Measurements from ENCODE around the gene SLC8A3.

Gene SLC8A3

DNA sequence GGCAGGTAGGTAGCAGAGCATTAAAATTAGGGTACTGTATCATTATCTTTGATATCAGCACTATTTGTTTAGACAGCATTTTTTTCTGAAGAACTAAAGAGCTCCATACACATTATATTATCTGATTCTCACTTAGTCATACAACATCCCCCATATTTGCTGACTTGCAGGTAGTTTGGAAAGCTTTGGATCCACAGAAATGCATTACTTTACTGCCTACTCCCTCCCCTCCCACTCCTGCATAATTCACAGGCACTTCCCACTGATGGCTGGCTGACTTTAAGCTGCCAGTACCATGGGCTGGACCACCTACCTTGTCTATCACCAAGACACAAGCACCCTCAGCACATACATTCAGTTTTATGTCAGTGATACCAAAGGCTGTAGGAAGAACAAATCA lies 110.4 kb downstream of the SLC8A3 start:
- H3K4me1 ChIP-seq (ENCODE audit: control insufficient read depth in 2 of 2, insufficient read depth in 2 of 2, low read length in 2 of 2): no peaks in the 10 kb centered on the region
- H3K9me3 ChIP-seq (ENCODE audit: control insufficient read depth in 2 of 2, low read length in 2 of 2): no peaks in the 10 kb centered on the region
- no peak overlapping the region for H3K27ac ChIP-seq (ENCODE audit: low read depth in 2 of 2, low read length in 2 of 2)
- H3K27me3 ChIP-seq (ENCODE audit: control insufficient read depth in 2 of 2, insufficient read depth in 2 of 2, low read length in 2 of 2): peaks cover 0 to 5% of the 10 kb centered on the region in 2 donors
- H3K4me3 ChIP-seq (ENCODE audit: low read length in 2 of 2): no peak overlapping the region
- H3K9ac ChIP-seq (ENCODE audit: low read depth in 1 of 2, low read length in 2 of 2): no peak overlapping the region
- H3K36me3 ChIP-seq (ENCODE audit: control insufficient read depth in 2 of 2, insufficient read depth in 2 of 2, low read length in 2 of 2): no peaks in the 10 kb centered on the region

DNA sequence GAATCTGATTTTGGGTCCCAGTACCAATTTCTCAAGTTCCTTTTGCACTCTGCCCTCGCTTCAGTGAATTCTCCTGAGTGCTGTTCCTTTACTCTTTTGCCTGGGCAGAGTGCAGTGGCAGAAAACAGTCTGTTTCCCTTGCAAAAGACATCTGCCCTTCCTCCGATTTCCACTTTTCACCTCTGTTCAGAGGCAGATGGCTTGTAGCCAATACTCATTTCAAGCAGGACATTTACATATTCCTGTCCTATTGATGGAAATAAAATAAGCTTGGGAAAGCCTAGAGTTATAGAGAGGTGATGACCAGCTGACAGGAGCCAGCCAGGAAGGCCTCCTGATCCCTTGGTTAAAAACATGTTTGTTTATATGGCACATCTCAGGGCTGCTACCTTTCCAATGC lies 111.0 kb downstream of the SLC8A3 start:
- Histone ChIP-seq H3K9ac (ENCODE audit: low read depth in 1 of 2, low read length in 2 of 2) (no peak overlapping the region), H3K4me3 (ENCODE audit: low read length in 2 of 2) (no peak overlapping the region), H3K27ac (ENCODE audit: low read depth in 2 of 2, low read length in 2 of 2) (no peak overlapping the region), H3K9me3 (ENCODE audit: control insufficient read depth in 2 of 2, low read length in 2 of 2) (no peaks in the 10 kb centered on the region), H3K4me1 (ENCODE audit: control insufficient read depth in 2 of 2, insufficient read depth in 2 of 2, low read length in 2 of 2) (no peaks in the 10 kb centered on the region), H3K27me3 (ENCODE audit: control insufficient read depth in 2 of 2, insufficient read depth in 2 of 2, low read length in 2 of 2) (peaks cover 0 to 3% of the 10 kb centered on the region in 2 donors), H3K36me3 (ENCODE audit: control insufficient read depth in 2 of 2, insufficient read depth in 2 of 2, low read length in 2 of 2) (no peaks in the 10 kb centered on the region)

DNA sequence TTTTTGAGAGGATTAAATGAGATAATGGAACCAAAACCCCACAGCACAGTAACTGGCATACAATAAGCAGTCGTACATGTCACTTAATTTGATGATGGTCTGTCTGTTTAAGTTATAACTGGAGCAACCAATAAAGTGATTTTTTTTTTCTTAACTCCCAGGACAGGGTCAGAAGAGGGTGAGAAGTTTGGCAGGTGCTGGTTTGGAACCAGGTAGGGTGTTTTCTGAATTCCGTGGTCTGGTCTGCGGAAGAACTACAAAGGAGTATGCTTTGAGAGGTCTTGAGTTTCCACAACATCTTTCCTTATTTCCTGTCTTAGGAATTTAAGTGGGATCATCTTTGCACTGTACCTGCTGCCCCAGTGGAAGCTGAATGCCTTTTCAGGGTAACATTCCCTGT lies 111.7 kb downstream of the SLC8A3 start:
- H3K4me3 ChIP-seq (ENCODE audit: low read length in 2 of 2): no peak overlapping the region
- H3K27ac ChIP-seq (ENCODE audit: low read depth in 2 of 2, low read length in 2 of 2): no peak overlapping the region
- no peaks in the 10 kb centered on the region for H3K27me3 ChIP-seq (ENCODE audit: control insufficient read depth in 2 of 2, insufficient read depth in 2 of 2, low read length in 2 of 2)
- no peaks in the 10 kb centered on the region for H3K9me3 ChIP-seq (ENCODE audit: control insufficient read depth in 2 of 2, low read length in 2 of 2)
- no peaks in the 10 kb centered on the region for H3K4me1 ChIP-seq (ENCODE audit: control insufficient read depth in 2 of 2, insufficient read depth in 2 of 2, low read length in 2 of 2)
- no peaks in the 10 kb centered on the region for H3K36me3 ChIP-seq (ENCODE audit: control insufficient read depth in 2 of 2, insufficient read depth in 2 of 2, low read length in 2 of 2)
- no peak overlapping the region for H3K9ac ChIP-seq (ENCODE audit: low read depth in 1 of 2, low read length in 2 of 2)

DNA sequence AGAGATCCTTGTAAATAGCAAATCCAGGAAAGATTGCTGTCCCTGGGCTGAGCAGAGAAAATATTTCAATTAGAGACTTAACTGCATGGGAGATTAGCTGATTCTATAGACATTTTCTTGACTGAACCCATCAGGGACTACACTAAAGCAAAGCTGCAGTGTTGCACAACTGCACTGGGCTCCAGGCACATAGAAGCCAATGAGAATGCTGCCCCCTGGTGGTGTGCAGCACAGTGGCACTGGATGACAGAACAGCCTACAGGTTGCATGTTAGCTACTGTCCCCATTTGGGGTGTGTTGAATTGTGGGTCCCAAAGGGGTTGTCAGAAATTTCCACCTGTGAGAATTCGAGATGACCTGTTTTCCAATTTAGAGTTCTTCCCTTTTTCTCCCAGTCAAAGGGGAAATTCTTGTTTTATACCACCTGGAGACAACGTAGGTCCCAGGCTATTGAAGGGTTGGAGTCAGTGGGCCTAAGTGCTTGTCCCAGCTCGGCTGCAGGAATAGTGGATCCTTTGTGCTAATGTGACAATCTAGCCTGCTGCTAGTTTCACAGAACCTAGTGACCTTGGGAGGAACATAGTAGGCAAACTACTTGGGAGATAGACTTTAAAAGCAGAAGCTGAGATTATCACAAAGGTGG lies 114.7 kb downstream of the SLC8A3 start:
- no peaks in the 10 kb centered on the region for H3K27me3 ChIP-seq (ENCODE audit: control insufficient read depth in 2 of 2, insufficient read depth in 2 of 2, low read length in 2 of 2)
- no peak overlapping the region for H3K9ac ChIP-seq (ENCODE audit: low read depth in 1 of 2, low read length in 2 of 2)
- no peak overlapping the region for H3K4me3 ChIP-seq (ENCODE audit: low read length in 2 of 2)
- no peaks in the 10 kb centered on the region for H3K9me3 ChIP-seq (ENCODE audit: control insufficient read depth in 2 of 2, low read length in 2 of 2)
- no peaks in the 10 kb centered on the region for H3K36me3 ChIP-seq (ENCODE audit: control insufficient read depth in 2 of 2, insufficient read depth in 2 of 2, low read length in 2 of 2)
- H3K4me1 ChIP-seq (ENCODE audit: control insufficient read depth in 2 of 2, insufficient read depth in 2 of 2, low read length in 2 of 2): no peaks in the 10 kb centered on the region
- no peak overlapping the region for H3K27ac ChIP-seq (ENCODE audit: low read depth in 2 of 2, low read length in 2 of 2)

DNA sequence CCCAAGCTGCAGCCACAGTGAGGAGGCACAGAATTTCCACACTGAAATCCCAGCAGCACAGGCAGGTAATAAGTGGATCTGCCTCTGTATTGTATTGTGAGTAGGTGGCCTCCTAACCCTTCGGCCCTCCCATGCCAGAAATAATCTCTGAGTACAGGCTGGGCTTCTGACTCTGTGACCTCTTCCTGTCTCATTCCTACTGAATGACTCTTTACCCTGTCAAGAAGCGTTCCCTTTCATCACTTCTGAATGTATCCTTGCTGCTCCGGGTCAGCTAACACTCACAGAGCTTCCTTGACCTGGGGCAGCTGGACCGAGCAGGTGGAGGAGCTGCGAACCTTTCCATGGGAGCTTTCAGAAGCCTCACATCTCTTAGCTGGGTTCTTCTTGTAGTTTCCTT lies 119.6 kb downstream of the SLC8A3 start:
- Histone ChIP-seq H3K36me3 (ENCODE audit: control insufficient read depth in 2 of 2, insufficient read depth in 2 of 2, low read length in 2 of 2) (no peaks in the 10 kb centered on the region), H3K27me3 (ENCODE audit: control insufficient read depth in 2 of 2, insufficient read depth in 2 of 2, low read length in 2 of 2) (no peaks in the 10 kb centered on the region), H3K4me1 (ENCODE audit: control insufficient read depth in 2 of 2, insufficient read depth in 2 of 2, low read length in 2 of 2) (no peaks in the 10 kb centered on the region), H3K9ac (ENCODE audit: low read depth in 1 of 2, low read length in 2 of 2) (no peak overlapping the region), H3K9me3 (ENCODE audit: control insufficient read depth in 2 of 2, low read length in 2 of 2) (no peaks in the 10 kb centered on the region), H3K4me3 (ENCODE audit: low read length in 2 of 2) (no peak overlapping the region), H3K27ac (ENCODE audit: low read depth in 2 of 2, low read length in 2 of 2) (no peak overlapping the region)

DNA sequence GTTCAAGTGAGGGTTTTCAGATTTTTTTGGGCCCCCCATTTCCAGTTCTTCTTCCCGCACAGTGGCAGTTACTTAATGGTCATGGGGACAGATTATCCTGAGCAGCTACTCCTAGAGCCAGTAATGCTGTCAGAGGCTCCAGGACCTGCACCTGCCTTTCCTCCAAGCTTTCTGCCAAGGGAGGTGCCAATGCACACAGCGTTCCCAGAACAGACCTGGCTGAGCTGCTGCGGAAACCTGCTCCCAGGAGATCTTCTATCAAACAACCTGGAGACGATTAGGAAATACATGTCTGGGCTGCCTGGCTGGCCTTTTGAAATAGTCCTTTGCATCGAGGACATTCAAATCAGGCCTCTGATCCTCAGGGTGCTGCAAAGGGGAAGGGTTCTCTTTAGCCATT lies 120.9 kb downstream of the SLC8A3 start:
- Histone ChIP-seq H3K9ac (ENCODE audit: low read depth in 1 of 2, low read length in 2 of 2) (no peak overlapping the region), H3K27ac (ENCODE audit: low read depth in 2 of 2, low read length in 2 of 2) (no peak overlapping the region), H3K4me3 (ENCODE audit: low read length in 2 of 2) (no peak overlapping the region), H3K36me3 (ENCODE audit: control insufficient read depth in 2 of 2, insufficient read depth in 2 of 2, low read length in 2 of 2) (no peaks in the 10 kb centered on the region), H3K27me3 (ENCODE audit: control insufficient read depth in 2 of 2, insufficient read depth in 2 of 2, low read length in 2 of 2) (no peaks in the 10 kb centered on the region), H3K4me1 (ENCODE audit: control insufficient read depth in 2 of 2, insufficient read depth in 2 of 2, low read length in 2 of 2) (no peaks in the 10 kb centered on the region), H3K9me3 (ENCODE audit: control insufficient read depth in 2 of 2, low read length in 2 of 2) (no peaks in the 10 kb centered on the region)

DNA sequence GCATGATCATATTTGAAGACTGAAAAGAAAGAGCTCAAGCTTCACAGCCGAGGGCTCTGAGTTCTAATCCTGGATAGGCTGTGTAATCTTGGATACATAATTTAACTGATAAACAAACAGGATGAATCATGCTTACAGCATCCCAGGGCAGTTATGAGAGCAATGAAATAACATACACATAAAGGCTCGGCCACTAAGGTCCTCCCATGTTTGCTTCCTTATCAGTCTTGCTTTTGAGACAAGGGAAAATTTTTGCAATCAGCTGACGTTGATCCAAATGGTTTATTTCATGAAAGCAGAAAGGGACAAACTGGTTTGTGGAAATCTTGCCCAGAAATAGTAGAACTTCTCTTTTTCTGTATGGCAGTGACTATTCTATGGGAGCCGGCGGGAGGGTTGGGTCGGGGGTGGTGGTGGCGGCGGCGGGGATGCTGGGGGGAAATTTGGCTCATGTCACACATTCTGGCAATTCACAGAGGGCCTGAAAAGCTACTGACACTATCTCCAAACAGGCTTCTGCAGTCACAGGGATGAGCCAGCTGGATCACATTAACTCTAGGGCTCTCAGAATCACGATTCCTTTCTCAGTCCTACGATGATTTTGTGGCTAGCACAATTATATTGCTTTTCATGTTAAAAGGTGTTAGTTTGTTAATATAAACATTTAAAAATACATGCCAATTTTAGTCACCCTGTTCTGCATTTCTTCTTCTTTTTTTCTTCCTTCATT lies 124.5 kb downstream of the SLC8A3 start:
- Histone ChIP-seq H3K9ac (ENCODE audit: low read depth in 1 of 2, low read length in 2 of 2) (no peak overlapping the region), H3K27ac (ENCODE audit: low read depth in 2 of 2, low read length in 2 of 2) (no peak overlapping the region), H3K4me3 (ENCODE audit: low read length in 2 of 2) (no peak overlapping the region), H3K27me3 (ENCODE audit: control insufficient read depth in 2 of 2, insufficient read depth in 2 of 2, low read length in 2 of 2) (no peaks in the 10 kb centered on the region), H3K4me1 (ENCODE audit: control insufficient read depth in 2 of 2, insufficient read depth in 2 of 2, low read length in 2 of 2) (no peaks in the 10 kb centered on the region), H3K9me3 (ENCODE audit: control insufficient read depth in 2 of 2, low read length in 2 of 2) (no peaks in the 10 kb centered on the region), H3K36me3 (ENCODE audit: control insufficient read depth in 2 of 2, insufficient read depth in 2 of 2, low read length in 2 of 2) (no peaks in the 10 kb centered on the region)

DNA sequence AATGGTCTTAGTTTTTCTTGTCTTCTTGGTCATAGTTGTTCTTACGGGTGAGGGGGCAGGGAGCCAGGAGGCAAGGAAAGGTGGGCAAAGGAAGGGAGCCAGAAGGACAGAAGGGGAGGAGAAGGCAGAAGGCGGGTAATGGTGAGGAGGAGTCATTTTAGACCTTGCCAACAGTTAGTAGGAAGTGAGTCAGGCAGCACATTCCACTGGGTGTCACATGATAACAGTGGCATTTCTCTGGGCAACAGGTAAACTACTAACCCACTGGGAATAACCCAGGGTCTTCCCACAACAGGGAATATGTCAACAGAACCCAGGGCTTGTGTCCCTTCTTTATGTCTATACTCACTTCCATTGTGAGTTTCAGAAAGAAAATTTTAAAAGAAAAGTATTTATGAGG lies 127.6 kb downstream of the SLC8A3 start:
- no peak overlapping the region for H3K9ac ChIP-seq (ENCODE audit: low read depth in 1 of 2, low read length in 2 of 2)

DNA sequence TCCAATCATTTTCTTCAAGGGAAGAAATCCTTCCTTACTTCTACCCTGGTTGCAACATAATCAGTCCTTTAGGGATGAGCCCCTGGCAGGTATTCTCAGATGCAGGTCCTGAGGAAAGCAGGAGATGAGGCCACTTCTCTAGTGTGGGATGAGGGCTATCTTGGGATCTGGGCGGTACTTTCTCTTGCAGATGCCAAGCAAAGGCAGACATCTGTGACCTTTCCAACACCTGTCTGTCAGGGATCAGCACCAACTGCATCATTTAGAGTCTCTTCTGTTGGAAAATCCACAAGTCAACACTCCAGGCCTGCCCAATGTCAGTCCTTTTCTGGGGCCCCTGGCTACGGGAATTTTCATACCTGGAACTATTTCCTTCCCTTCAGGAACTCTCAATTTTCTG lies 129.2 kb downstream of the SLC8A3 start:
- H3K27me3 ChIP-seq (ENCODE audit: control insufficient read depth in 2 of 2, insufficient read depth in 2 of 2, low read length in 2 of 2): no peaks in the 10 kb centered on the region
- no peak overlapping the region for H3K9ac ChIP-seq (ENCODE audit: low read depth in 1 of 2, low read length in 2 of 2)
- H3K36me3 ChIP-seq (ENCODE audit: control insufficient read depth in 2 of 2, insufficient read depth in 2 of 2, low read length in 2 of 2): no peaks in the 10 kb centered on the region
- H3K4me1 ChIP-seq (ENCODE audit: control insufficient read depth in 2 of 2, insufficient read depth in 2 of 2, low read length in 2 of 2): no peaks in the 10 kb centered on the region
- H3K9me3 ChIP-seq (ENCODE audit: control insufficient read depth in 2 of 2, low read length in 2 of 2): no peaks in the 10 kb centered on the region
- no peak overlapping the region for H3K4me3 ChIP-seq (ENCODE audit: low read length in 2 of 2)
- no peak overlapping the region for H3K27ac ChIP-seq (ENCODE audit: low read depth in 2 of 2, low read length in 2 of 2)

More for the DNA sequence above, 127.6 kb downstream of the SLC8A3 start:
- Histone ChIP-seq H3K9me3 (ENCODE audit: control insufficient read depth in 2 of 2, low read length in 2 of 2) (no peaks in the 10 kb centered on the region), H3K27ac (ENCODE audit: low read depth in 2 of 2, low read length in 2 of 2) (no peak overlapping the region), H3K27me3 (ENCODE audit: control insufficient read depth in 2 of 2, insufficient read depth in 2 of 2, low read length in 2 of 2) (no peaks in the 10 kb centered on the region), H3K36me3 (ENCODE audit: control insufficient read depth in 2 of 2, insufficient read depth in 2 of 2, low read length in 2 of 2) (no peaks in the 10 kb centered on the region), H3K4me3 (ENCODE audit: low read length in 2 of 2) (no peak overlapping the region), H3K4me1 (ENCODE audit: control insufficient read depth in 2 of 2, insufficient read depth in 2 of 2, low read length in 2 of 2) (no peaks in the 10 kb centered on the region)

DNA sequence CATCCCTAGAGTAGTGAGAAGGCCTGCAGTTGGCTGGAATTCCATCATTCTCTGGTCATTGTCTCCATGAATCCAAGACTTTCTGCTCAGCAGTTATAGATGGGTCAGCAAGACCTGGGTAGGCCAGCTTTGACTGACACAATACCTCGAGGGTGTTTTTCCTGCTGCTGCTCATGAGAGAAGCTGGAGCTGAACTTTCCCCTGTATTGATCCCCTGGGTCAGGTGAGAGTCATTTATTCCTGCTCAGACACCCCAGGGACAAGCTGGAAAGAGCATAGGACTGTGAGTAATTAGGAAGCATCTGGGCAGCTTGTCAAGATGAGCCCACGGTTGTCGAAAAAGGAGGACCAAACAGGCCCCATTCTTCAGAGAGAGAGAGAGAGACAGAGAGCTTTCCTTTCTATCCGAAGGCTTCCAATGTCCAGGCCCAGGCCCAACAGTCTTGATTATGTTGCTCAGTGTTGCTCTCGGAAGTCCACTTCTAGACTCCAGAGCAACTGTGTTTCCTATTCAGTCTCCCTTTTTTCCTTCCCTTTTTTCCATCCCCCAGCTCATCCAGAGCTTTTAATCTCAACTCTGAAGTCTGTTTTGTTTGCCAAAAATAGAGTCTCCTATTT lies 131.1 kb downstream of the SLC8A3 start:
- Histone ChIP-seq H3K9ac (ENCODE audit: low read depth in 1 of 2, low read length in 2 of 2) (no peak overlapping the region), H3K4me3 (ENCODE audit: low read length in 2 of 2) (no peak overlapping the region), H3K4me1 (ENCODE audit: control insufficient read depth in 2 of 2, insufficient read depth in 2 of 2, low read length in 2 of 2) (no peaks in the 10 kb centered on the region), H3K27ac (ENCODE audit: low read depth in 2 of 2, low read length in 2 of 2) (no peak overlapping the region), H3K9me3 (ENCODE audit: control insufficient read depth in 2 of 2, low read length in 2 of 2) (no peaks in the 10 kb centered on the region), H3K27me3 (ENCODE audit: control insufficient read depth in 2 of 2, insufficient read depth in 2 of 2, low read length in 2 of 2) (no peaks in the 10 kb centered on the region), H3K36me3 (ENCODE audit: control insufficient read depth in 2 of 2, insufficient read depth in 2 of 2, low read length in 2 of 2) (no peaks in the 10 kb centered on the region)
